HFF-Myc (cell line): ENCODE measurements around the gene SFXN1.
"Not testable (repeated sequence)": the region's sequence is repeated elsewhere in the genome, so short reads cannot be mapped to it uniquely, and the experiment has no call there.

Source experiments
- DNase-seq: peaks from one replicate; pipeline ENCODE4 v3.0.0-alpha.2; 2011; ENCODE audit warnings: low read depth; ENCODE audit errors: extremely low read depth
- H3K4me3 ChIP-seq: replicated peaks from 2 replicates; pipeline ENCODE4 v1.5.1; 2011; ENCODE audit warnings: low read depth, mild to moderate bottlenecking, control low read depth, low read length
- TF ChIP-seq, protein P1 (sequence below): IDR thresholded peaks from 2 replicates; pipeline ENCODE4 v1.5.1; 2012; ENCODE audit warnings: mild to moderate bottlenecking, low read depth, low read length, control low read depth; ENCODE audit errors: missing control alignments

Gene SFXN1

GRCh38 chr5:175444905-175445456 lies 33.4 kb upstream of the SFXN1 start:
- DNase-seq: no peak
- H3K4me3 ChIP-seq: no peak overlapping the region
- TF ChIP-seq, protein P1, sequence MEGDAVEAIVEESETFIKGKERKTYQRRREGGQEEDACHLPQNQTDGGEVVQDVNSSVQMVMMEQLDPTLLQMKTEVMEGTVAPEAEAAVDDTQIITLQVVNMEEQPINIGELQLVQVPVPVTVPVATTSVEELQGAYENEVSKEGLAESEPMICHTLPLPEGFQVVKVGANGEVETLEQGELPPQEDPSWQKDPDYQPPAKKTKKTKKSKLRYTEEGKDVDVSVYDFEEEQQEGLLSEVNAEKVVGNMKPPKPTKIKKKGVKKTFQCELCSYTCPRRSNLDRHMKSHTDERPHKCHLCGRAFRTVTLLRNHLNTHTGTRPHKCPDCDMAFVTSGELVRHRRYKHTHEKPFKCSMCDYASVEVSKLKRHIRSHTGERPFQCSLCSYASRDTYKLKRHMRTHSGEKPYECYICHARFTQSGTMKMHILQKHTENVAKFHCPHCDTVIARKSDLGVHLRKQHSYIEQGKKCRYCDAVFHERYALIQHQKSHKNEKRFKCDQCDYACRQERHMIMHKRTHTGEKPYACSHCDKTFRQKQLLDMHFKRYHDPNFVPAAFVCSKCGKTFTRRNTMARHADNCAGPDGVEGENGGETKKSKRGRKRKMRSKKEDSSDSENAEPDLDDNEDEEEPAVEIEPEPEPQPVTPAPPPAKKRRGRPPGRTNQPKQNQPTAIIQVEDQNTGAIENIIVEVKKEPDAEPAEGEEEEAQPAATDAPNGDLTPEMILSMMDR: no peak

DNA sequence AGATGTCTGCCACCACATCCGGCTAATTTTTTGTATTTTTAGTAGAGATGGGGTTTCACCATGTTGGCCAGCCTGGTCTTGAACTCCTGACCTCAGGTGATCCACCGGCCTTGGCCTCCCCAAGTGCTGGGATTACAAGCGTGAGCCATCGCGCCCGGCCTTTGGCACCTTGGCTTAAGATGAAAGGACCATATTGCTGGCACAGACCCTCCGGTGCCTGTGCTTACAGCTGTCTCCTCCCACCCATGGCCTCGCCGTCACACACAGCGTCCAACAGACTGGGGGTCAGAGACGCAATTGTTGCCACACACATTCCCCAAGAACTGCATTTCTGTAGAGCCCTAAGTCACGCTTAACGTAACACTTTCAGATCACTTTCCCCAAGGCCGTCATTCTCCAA lies 32.0 kb upstream of the SFXN1 start:
- not testable (repeated sequence) for DNase-seq, H3K4me3 ChIP-seq

GRCh38 chr5:175447571-175447970 lies 30.8 kb upstream of the SFXN1 start:
- DNase-seq: no peak
- TF ChIP-seq, protein P1: no peak
- H3K4me3 ChIP-seq: no peak overlapping the region

DNA sequence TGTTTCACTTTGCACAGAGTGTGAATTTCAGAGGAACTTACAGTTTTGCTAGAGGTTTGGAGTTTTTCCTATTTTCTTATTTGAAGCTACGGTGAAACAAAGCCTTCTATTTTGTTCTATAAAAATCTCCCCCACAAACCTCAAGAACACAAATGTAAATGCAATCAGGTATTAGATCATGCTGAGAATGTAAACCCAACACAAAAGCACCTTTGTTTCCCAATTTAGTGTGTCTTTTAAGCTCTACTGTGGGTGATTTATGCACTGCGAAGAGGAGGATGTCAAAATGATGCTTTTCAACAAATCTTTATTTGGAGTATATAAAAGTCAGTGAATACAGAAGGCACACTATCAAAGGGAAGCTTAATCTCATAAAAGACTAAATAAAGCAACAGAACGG lies 30.1 kb upstream of the SFXN1 start:
- DNase-seq: no peak
- no peak overlapping the region for H3K4me3 ChIP-seq
- TF ChIP-seq, protein P1: no peak

DNA sequence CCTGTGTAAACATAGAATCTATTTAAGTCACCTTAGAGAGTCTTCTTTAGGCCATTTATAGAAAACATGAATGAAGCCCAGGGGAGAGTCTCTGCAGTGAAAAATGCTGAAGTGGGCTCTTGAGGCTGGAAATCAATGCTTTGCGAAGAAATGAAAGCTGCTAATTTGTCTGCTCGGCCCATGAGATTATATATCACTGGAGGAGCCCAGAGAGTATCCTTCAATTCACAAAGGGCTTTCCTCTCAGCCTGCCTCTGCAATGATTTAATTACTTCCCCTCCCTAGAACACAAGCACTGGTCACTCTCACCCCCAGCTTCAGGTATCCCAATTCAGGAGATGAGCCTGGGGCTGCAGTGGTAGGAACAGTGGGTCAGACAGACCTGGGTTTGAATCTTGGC lies 26.2 kb upstream of the SFXN1 start:
- TF ChIP-seq, protein P1: no peak
- no peak overlapping the region for H3K4me3 ChIP-seq
- no peak for DNase-seq

DNA sequence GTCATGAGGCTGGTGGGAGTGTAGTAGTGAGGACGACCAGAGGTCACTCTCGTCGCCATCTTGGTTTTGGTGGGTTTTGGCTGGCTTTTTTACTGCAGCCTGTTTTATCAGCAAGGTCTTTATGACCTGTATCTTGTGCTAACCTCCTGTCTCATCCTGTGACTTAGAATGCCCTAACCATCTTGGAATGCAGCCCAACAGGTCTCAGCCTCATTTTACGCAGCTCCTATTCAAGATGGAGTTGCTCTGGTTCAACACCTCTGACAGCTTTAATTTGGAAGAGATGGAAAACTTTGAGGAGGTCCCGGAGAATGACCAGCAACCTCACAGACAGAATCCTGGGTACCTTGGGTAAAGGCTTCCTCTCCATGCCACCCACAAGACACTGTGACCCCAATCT lies 24.0 kb upstream of the SFXN1 start:
- not testable (repeated sequence) for H3K4me3 ChIP-seq, DNase-seq

- TF ChIP-seq, protein P1: no peak
- no peak overlapping the region for H3K4me3 ChIP-seq
- no peak for DNase-seq
These were observed 22.1 kb upstream of the SFXN1 start for GRCh38 chr5:175456105-175456742.

GRCh38 chr5:175457466-175457865 lies 20.9 kb upstream of the SFXN1 start:
- TF ChIP-seq, protein P1: no peak
- H3K4me3 ChIP-seq: no peak overlapping the region
- no peak for DNase-seq
